ENCODE results near the gene FOXI1.

FOXI1 gene

GRCh38 chr5:170120576-170120975, 14.9 kb downstream of the FOXI1 start:
- no peak overlapping the region for H3K27ac ChIP-seq (ENCODE audit: low read depth, low read length, poor library complexity, severe bottlenecking)
- H3K9ac ChIP-seq (ENCODE audit: low read length): no peak overlapping the region

GRCh38 chr5:170121321-170121720, 15.6 kb downstream of the FOXI1 start:
- H3K4me2 ChIP-seq (ENCODE audit: low read length): no peak overlapping the region
- 0 out of 2 replicates have a peak, but pooled peaks cover under 1% of the 10 kb centered on the region for H3K9me3 ChIP-seq (ENCODE audit: low read length)
- no peak overlapping the region for H3K9ac ChIP-seq (ENCODE audit: low read length)
- no peak overlapping the region for H3K27ac ChIP-seq (ENCODE audit: low read depth, low read length, poor library complexity, severe bottlenecking)
- H2AFZ ChIP-seq (ENCODE audit: low read length): no peak overlapping the region
- no peaks in the 10 kb centered on the region for H3K4me1 ChIP-seq (ENCODE audit: insufficient read depth, low read length, severe bottlenecking)
- H3K79me2 ChIP-seq (ENCODE audit: insufficient read depth, low read length): no peaks in the 10 kb centered on the region
- H3F3A ChIP-seq (ENCODE audit: insufficient read depth, low read length): no peaks in the 10 kb centered on the region
- H3K4me3 ChIP-seq (ENCODE audit: low read depth, low read length, poor library complexity, severe bottlenecking): no peak overlapping the region
- TF ChIP-seq CTCF (IDR thresholded peaks at IDR 0.05; ENCODE audit: low read length): no peak
- TF ChIP-seq EZH2 (IDR thresholded peaks at IDR 0.05; ENCODE audit: borderline replicate concordance, low read length): no peak
- H3K36me3 ChIP-seq (ENCODE audit: insufficient read depth, low read length): no peaks in the 10 kb centered on the region
- no peaks in the 10 kb centered on the region for H3K9me2 ChIP-seq (ENCODE audit: low read depth, low read length)
- no peaks in the 10 kb centered on the region for H4K20me1 ChIP-seq (ENCODE audit: insufficient read depth, low read length)
- H3K27me3 ChIP-seq (ENCODE audit: insufficient read depth, low read length): no peaks in the 10 kb centered on the region

More at GRCh38 chr5:170120576-170120975, 14.9 kb downstream of the FOXI1 start:
- Histone ChIP-seq H2AFZ (ENCODE audit: low read length) (no peak overlapping the region), H3K79me2 (ENCODE audit: insufficient read depth, low read length) (no peaks in the 10 kb centered on the region), H4K20me1 (ENCODE audit: insufficient read depth, low read length) (no peaks in the 10 kb centered on the region), H3K4me2 (ENCODE audit: low read length) (no peak overlapping the region), H3K9me2 (ENCODE audit: low read depth, low read length) (no peaks in the 10 kb centered on the region), H3K9me3 (ENCODE audit: low read length) (no peaks in the 10 kb centered on the region), H3K4me3 (ENCODE audit: low read depth, low read length, poor library complexity, severe bottlenecking) (no peak overlapping the region), H3K27me3 (ENCODE audit: insufficient read depth, low read length) (no peaks in the 10 kb centered on the region), H3K36me3 (ENCODE audit: insufficient read depth, low read length) (no peaks in the 10 kb centered on the region), H3F3A (ENCODE audit: insufficient read depth, low read length) (no peaks in the 10 kb centered on the region), H3K4me1 (ENCODE audit: insufficient read depth, low read length, severe bottlenecking) (no peaks in the 10 kb centered on the region)
- no peak for TF ChIP-seq EZH2 (IDR thresholded peaks at IDR 0.05; ENCODE audit: borderline replicate concordance, low read length)
- TF ChIP-seq CTCF (IDR thresholded peaks at IDR 0.05; ENCODE audit: low read length): no peak

GRCh38 chr5:170126061-170126460, 20.4 kb downstream of the FOXI1 start:
- Histone ChIP-seq H3K27me3 (ENCODE audit: insufficient read depth, low read length) (no peaks in the 10 kb centered on the region), H3K4me2 (ENCODE audit: low read length) (no peak overlapping the region), H3K4me3 (ENCODE audit: low read depth, low read length, poor library complexity, severe bottlenecking) (no peak overlapping the region), H2AFZ (ENCODE audit: low read length) (no peak overlapping the region), H3K27ac (ENCODE audit: low read depth, low read length, poor library complexity, severe bottlenecking) (no peak overlapping the region), H3K9ac (ENCODE audit: low read length) (no peak overlapping the region), H3K9me3 (ENCODE audit: low read length) (0 out of 2 replicates have a peak, but pooled peaks cover 4% of the 10 kb centered on the region), H4K20me1 (ENCODE audit: insufficient read depth, low read length) (no peaks in the 10 kb centered on the region), H3F3A (ENCODE audit: insufficient read depth, low read length) (no peaks in the 10 kb centered on the region), H3K9me2 (ENCODE audit: low read depth, low read length) (no peaks in the 10 kb centered on the region), H3K36me3 (ENCODE audit: insufficient read depth, low read length) (no peaks in the 10 kb centered on the region), H3K4me1 (ENCODE audit: insufficient read depth, low read length, severe bottlenecking) (no peaks in the 10 kb centered on the region), H3K79me2 (ENCODE audit: insufficient read depth, low read length) (no peaks in the 10 kb centered on the region)
- TF ChIP-seq CTCF (IDR thresholded peaks at IDR 0.05; ENCODE audit: low read length) (no peak), EZH2 (IDR thresholded peaks at IDR 0.05; ENCODE audit: borderline replicate concordance, low read length) (no peak)

Data from OCI-LY1 (cell line).